ENCODE measurements around the gene UBR1.

UBR1 gene

DNA sequence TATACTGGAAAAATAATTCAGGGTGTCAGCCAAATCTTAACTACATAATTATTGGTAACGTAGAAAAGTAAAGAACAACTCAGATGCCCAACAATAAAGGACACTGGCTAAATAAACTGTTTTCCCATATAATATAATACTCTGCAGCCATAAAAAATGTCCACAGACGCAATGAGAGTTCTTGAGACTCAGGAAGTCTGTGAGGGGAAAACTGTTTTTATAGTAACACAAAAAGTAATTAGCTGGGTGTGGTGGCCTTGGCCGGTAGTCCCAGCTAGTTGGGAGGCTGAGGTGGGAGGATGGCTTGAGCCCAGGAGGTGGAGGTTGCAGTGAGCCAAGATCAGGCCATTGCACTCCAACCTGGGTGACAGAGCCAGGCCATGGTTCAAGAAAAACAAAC lies 5.5 kb upstream of the UBR1 start:
- no peak overlapping the region for H2AFZ ChIP-seq (ENCODE audit: low read length)
- H3K4me3 ChIP-seq (ENCODE audit: low read length): no peak overlapping the region
- H4K20me1 ChIP-seq (ENCODE audit: insufficient read depth, low read length): no peaks in the 10 kb centered on the region
- H3K4me1 ChIP-seq (ENCODE audit: low read length): no peaks in the 10 kb centered on the region
- no peak overlapping the region for H3K4me2 ChIP-seq (ENCODE audit: low read depth, low read length)
- no peaks in the 10 kb centered on the region for H3K79me2 ChIP-seq (ENCODE audit: low read length)
- no peak overlapping the region for H3K27ac ChIP-seq (ENCODE audit: low read length)
- DNase-seq: no peak
- H3F3A ChIP-seq (ENCODE audit: insufficient read depth, low read length): no peaks in the 10 kb centered on the region
- no peaks in the 10 kb centered on the region for H3K27me3 ChIP-seq (replicated peaks; ENCODE audit: insufficient read depth, low read length)
- H3K36me3 ChIP-seq (replicated peaks; ENCODE audit: insufficient read depth, low read length): no peaks in the 10 kb centered on the region
- H3K9ac ChIP-seq (ENCODE audit: low read length): no peak overlapping the region
- no peaks in the 10 kb centered on the region for H3K9me2 ChIP-seq (replicated peaks; ENCODE audit: insufficient read depth, low read length)
- no peak for TF ChIP-seq EZH2phosphoT487 (IDR thresholded peaks at IDR 0.05; ENCODE audit: low read length)
- no peak for TF ChIP-seq EZH2 (optimal IDR thresholded peaks at IDR 0.05; ENCODE audit: low read depth, low read length)
- TF ChIP-seq CTCF (IDR thresholded peaks at IDR 0.05; ENCODE audit: low read length): no peak
- no peaks in the 10 kb centered on the region for H3K9me3 ChIP-seq (replicated peaks; ENCODE audit: insufficient read depth, low read length)

- H3K27ac ChIP-seq (ENCODE audit: low read length): no peak overlapping the region
- no peak overlapping the region for H3K9ac ChIP-seq (ENCODE audit: low read length)
- no peaks in the 10 kb centered on the region for H3K4me1 ChIP-seq (ENCODE audit: low read length)
- H3K4me3 ChIP-seq (ENCODE audit: low read length): no peak overlapping the region
- H3F3A ChIP-seq (ENCODE audit: insufficient read depth, low read length): no peaks in the 10 kb centered on the region
- peaks cover 32% of the 10 kb centered on the region for H3K79me2 ChIP-seq (ENCODE audit: low read length)
- H3K27me3 ChIP-seq (replicated peaks; ENCODE audit: insufficient read depth, low read length): no peaks in the 10 kb centered on the region
- TF ChIP-seq EZH2phosphoT487 (IDR thresholded peaks at IDR 0.05; ENCODE audit: low read length) (no peak), CTCF (IDR thresholded peaks at IDR 0.05; ENCODE audit: low read length) (no peak), EZH2 (optimal IDR thresholded peaks at IDR 0.05; ENCODE audit: low read depth, low read length) (no peak)
- H3K4me2 ChIP-seq (ENCODE audit: low read depth, low read length): no peak overlapping the region
- no peak overlapping the region for H2AFZ ChIP-seq (ENCODE audit: low read length)
- H3K9me3 ChIP-seq (replicated peaks; ENCODE audit: insufficient read depth, low read length): no peaks in the 10 kb centered on the region
- H3K36me3 ChIP-seq (replicated peaks; ENCODE audit: insufficient read depth, low read length): no peaks in the 10 kb centered on the region
- no peaks in the 10 kb centered on the region for H4K20me1 ChIP-seq (ENCODE audit: insufficient read depth, low read length)
- no peak for DNase-seq
- no peaks in the 10 kb centered on the region for H3K9me2 ChIP-seq (replicated peaks; ENCODE audit: insufficient read depth, low read length)
Observed at GRCh38 chr15:43107751-43108150, 1.9 kb upstream of the UBR1 start.

DNA sequence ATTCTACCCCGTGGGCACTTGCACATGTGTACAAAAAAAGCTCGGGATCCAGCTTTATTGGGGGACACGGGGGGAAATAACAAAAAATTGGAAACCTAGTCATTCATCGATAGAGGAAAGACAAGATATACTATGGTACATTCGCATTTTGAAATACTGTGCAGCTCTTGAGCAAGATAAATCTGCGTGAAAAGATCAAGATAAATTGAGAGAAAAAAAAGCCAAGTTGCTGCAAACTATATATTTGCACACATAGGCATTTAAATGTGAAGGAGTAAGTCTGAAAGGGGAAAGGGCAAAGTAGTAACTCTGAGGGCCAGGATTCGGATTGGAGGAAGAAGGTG lies 620 bp upstream of the UBR1 start:
- Histone ChIP-seq H3K36me3 (replicated peaks; ENCODE audit: insufficient read depth, low read length) (no peaks in the 10 kb centered on the region), H3K4me3 (ENCODE audit: low read length) (peak overlapping the region; percentile 86), H3K27me3 (replicated peaks; ENCODE audit: insufficient read depth, low read length) (no peaks in the 10 kb centered on the region), H3K79me2 (ENCODE audit: low read length) (peaks cover 38% of the 10 kb centered on the region), H3K9ac (ENCODE audit: low read length) (peak overlapping the region; percentile 73), H3K4me2 (ENCODE audit: low read depth, low read length) (peak overlapping the region; percentile 73), H3K9me3 (replicated peaks; ENCODE audit: insufficient read depth, low read length) (no peaks in the 10 kb centered on the region), H3K9me2 (replicated peaks; ENCODE audit: insufficient read depth, low read length) (no peaks in the 10 kb centered on the region), H3K27ac (ENCODE audit: low read length) (peak overlapping the region; percentile 65; the same call in 1 of the 2 replicates), H3K4me1 (ENCODE audit: low read length) (no peaks in the 10 kb centered on the region), H2AFZ (ENCODE audit: low read length) (peak overlapping the region; percentile 90), H3F3A (ENCODE audit: insufficient read depth, low read length) (no peaks in the 10 kb centered on the region), H4K20me1 (ENCODE audit: insufficient read depth, low read length) (no peaks in the 10 kb centered on the region)
- no peak for TF ChIP-seq EZH2phosphoT487 (IDR thresholded peaks at IDR 0.05; ENCODE audit: low read length)
- TF ChIP-seq EZH2 (optimal IDR thresholded peaks at IDR 0.05; ENCODE audit: low read depth, low read length): no peak
- no peak for DNase-seq

- Histone ChIP-seq H4K20me1 (ENCODE audit: insufficient read depth, low read length) (no peaks in the 10 kb centered on the region), H2AFZ (ENCODE audit: low read length) (peak overlapping the region; percentile 90), H3K9me3 (replicated peaks; ENCODE audit: insufficient read depth, low read length) (no peaks in the 10 kb centered on the region), H3K9ac (ENCODE audit: low read length) (peak overlapping the region; percentile 73), H3F3A (ENCODE audit: insufficient read depth, low read length) (no peaks in the 10 kb centered on the region), H3K4me3 (ENCODE audit: low read length) (peak overlapping the region; percentile 86), H3K4me2 (ENCODE audit: low read depth, low read length) (peak overlapping the region; percentile 81), H3K79me2 (ENCODE audit: low read length) (peaks cover 45% of the 10 kb centered on the region), H3K27ac (ENCODE audit: low read length) (peak overlapping the region; percentile 65; the same call in 1 of the 2 replicates), H3K9me2 (replicated peaks; ENCODE audit: insufficient read depth, low read length) (no peaks in the 10 kb centered on the region), H3K27me3 (replicated peaks; ENCODE audit: insufficient read depth, low read length) (no peaks in the 10 kb centered on the region), H3K4me1 (ENCODE audit: low read length) (no peaks in the 10 kb centered on the region), H3K36me3 (replicated peaks; ENCODE audit: insufficient read depth, low read length) (no peaks in the 10 kb centered on the region)
- DNase-seq: peak; percentile 42
- TF ChIP-seq CTCF (IDR thresholded peaks at IDR 0.05; ENCODE audit: low read length) (no peak), EZH2 (optimal IDR thresholded peaks at IDR 0.05; ENCODE audit: low read depth, low read length) (no peak), EZH2phosphoT487 (IDR thresholded peaks at IDR 0.05; ENCODE audit: low read length) (no peak)
Observed at GRCh38 chr15:43105077-43105736, 631 bp downstream of the UBR1 start.

Measured in MM.1S (cell line).